ENCODE measurements around the gene PPIL6. TPM values are rescaled to one million over a fixed set of nuclear protein-coding genes. Genes with fewer than 3 reads are reported as not detected.

Gene PPIL6
- total RNA-seq, 2 experiments from 2014 or later: 0.17 to 0.22 TPM

DNA sequence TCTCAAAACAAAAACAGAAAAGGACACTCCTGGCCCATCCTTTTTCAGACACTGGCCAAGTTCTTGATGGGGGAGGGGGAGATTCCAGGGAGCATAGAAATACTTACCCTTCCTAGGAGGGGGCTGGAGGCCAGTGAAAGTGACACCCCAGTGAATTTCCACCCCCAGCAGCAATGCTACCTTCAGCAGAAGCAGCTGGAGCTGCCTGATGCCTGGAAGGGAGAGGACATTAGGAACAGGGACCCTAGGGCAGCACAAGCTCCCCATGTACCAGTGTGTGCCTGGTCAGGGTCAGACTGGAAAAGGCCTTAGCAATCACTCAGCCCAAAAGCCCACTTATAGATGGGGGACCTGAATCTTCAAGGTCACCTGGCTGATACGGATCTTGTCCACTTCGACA lies 12.7 kb upstream of the PPIL6 start:
- no peak for DNase-seq
- H3K4me1 Mint-ChIP-seq: peaks cover 72% of the 10 kb centered on the region
- CTCF ChIA-PET: interaction anchor here (0.6 to 11.8 kb wide), 4 partner anchors 9 to 253 kb away, joined by 3 to 81 read pairs (median 4); partner anchors contain the start of genes PPIL6 and SMPD2
- peaks cover 42% of the 10 kb centered on the region for H3K36me3 Mint-ChIP-seq (ENCODE audit: low read depth)
- peak overlapping the region; percentile 89 for H3K4me3 Mint-ChIP-seq
- peaks cover 3% of the 10 kb centered on the region for H3K9me3 Mint-ChIP-seq
- POLR2A ChIA-PET: interaction anchor here (2.1 kb wide), 1 partner anchor 29 kb away, joined by 7 read pairs; the partner anchor contains the start of gene ZBTB24
- H3K27ac Mint-ChIP-seq: peak overlapping the region; percentile 46
- no peaks in the 10 kb centered on the region for H3K27me3 Mint-ChIP-seq

DNA sequence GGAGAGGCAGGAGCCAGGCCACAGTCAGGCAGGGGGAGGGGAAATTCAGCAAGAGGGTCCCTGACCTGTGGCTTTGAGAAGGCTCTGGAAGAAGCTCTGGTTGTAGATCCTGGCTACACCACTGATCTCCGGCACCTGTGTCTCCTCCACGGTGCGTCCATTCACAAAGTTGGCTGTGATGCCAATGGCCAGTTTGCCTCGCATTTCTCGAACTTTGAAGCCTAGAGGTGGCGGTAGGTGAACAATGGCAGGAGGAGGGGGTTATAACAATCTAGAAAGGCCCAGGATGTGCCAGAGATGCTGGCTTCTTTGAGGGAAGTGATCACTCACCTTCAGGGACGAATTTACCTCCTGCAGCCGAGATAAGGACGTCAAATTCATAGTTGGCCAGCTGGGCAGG lies 11.8 kb upstream of the PPIL6 start:
- DNase-seq: no peak
- Mint-ChIP-seq H3K36me3 (ENCODE audit: low read depth) (peaks cover 38% of the 10 kb centered on the region), H3K4me1 (peaks cover 66% of the 10 kb centered on the region), H3K27me3 (no peaks in the 10 kb centered on the region), H3K9me3 (peaks cover 3% of the 10 kb centered on the region), H3K27ac (peak overlapping the region; percentile 79), H3K4me3 (no peak overlapping the region)
- POLR2A ChIA-PET: interaction anchor here (0.7 kb wide), 1 partner anchor 112 kb away, joined by 3 read pairs; no protein-coding TSS in a partner anchor
- CTCF ChIA-PET: interaction anchor here (11.8 kb wide), 1 partner anchor 8 kb away, joined by 81 read pairs; the partner anchor contains the start of genes PPIL6 and SMPD2

GRCh38 chr6:109451376-109451775 lies 10.9 kb upstream of the PPIL6 start:
- ChIA-PET CTCF (interaction anchor here (1.4 to 11.8 kb wide), 2 partner anchors 7 to 29 kb away, joined by 3 to 81 read pairs; partner anchors contain the start of genes PPIL6 and SMPD2), POLR2A (no interaction called here)
- Mint-ChIP-seq H3K9me3 (peaks cover 3% of the 10 kb centered on the region), H3K27ac (no peak overlapping the region), H3K4me1 (peaks cover 58% of the 10 kb centered on the region), H3K27me3 (no peaks in the 10 kb centered on the region), H3K36me3 (ENCODE audit: low read depth) (peaks cover 40% of the 10 kb centered on the region), H3K4me3 (no peak overlapping the region)
- no peak for DNase-seq

DNA sequence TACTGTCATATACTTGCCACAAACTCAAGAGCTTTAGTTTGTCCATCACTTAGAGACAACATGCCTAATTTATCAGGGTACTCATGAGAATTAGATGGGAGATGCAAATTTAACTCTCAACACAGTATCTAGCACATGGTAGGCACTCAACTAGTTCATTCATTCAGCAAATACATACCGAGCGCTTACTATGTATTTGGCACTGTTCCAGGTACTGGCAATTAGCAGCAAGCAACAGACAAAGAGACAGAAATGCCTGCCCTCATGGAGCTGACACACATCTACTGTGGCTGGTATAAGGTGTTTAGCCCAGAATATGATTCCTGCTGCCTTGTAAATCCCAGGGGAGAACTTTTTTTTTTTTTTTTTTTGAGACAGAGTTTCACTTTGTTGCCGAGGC lies 10.4 kb upstream of the PPIL6 start:
- H3K4me3 Mint-ChIP-seq: no peak overlapping the region
- H3K4me1 Mint-ChIP-seq: peaks cover 56% of the 10 kb centered on the region
- CTCF ChIA-PET: interaction anchor here (0.7 to 11.8 kb wide), 5 partner anchors 6 to 371 kb away, joined by 3 to 81 read pairs (median 3); partner anchors contain the start of genes PPIL6 and SMPD2
- DNase-seq: no peak
- H3K27me3 Mint-ChIP-seq: no peaks in the 10 kb centered on the region
- H3K9me3 Mint-ChIP-seq: peaks cover 3% of the 10 kb centered on the region
- POLR2A ChIA-PET: no interaction called here
- no peak overlapping the region for H3K27ac Mint-ChIP-seq
- peaks cover 44% of the 10 kb centered on the region for H3K36me3 Mint-ChIP-seq (ENCODE audit: low read depth)

GRCh38 chr6:109449795-109450673 lies 9.6 kb upstream of the PPIL6 start:
- Mint-ChIP-seq H3K27me3 (no peaks in the 10 kb centered on the region), H3K4me3 (peak overlapping the region; percentile 8), H3K36me3 (ENCODE audit: low read depth) (peaks cover 52% of the 10 kb centered on the region), H3K9me3 (peaks cover 3% of the 10 kb centered on the region), H3K4me1 (peaks cover 56% of the 10 kb centered on the region), H3K27ac (peak overlapping the region; percentile 68)
- ChIA-PET CTCF (interaction anchor here (0.6 to 11.8 kb wide), 6 partner anchors 5 to 517 kb away, joined by 3 to 81 read pairs (median 3); partner anchors contain the start of genes PPIL6 and SMPD2), POLR2A (no interaction called here)
- DNase-seq: peak; percentile 55

DNA sequence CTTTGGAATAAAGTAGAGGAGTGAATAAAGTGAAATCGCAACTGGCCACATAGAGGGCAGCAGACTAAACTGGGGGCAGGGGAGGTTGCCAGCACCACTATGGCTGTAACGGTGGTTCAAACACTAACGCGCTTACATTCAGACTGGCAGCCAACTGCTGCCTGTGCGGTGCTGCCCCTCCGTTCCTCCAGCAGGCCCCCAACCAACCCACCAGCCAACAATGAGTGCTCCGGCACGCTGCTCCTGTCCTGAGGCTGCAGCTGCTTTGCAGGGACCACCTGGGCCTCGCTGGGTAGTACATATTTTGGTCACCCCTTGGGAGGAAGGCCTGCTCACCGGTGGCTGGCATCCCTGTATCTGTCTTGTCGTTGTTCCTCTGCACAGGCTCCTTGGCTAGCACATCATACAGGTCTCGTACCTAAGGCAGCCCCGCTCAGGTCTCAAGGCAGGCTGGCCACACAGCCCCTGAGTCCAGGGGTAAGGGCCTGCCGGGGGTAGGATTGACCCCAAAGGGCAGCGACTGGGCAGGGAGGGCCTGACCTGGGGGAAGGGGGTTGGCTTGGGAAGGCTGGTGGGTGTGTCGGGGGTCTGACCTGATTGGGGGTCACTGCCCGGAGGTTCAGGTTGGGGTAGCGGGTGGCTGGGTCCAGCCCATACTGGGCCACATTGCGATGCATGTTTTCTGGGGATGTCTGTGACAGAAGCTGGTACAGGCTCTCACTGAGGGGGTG lies 8.8 kb upstream of the PPIL6 start:
- CTCF ChIA-PET: interaction anchor here (0.5 to 11.8 kb wide), 5 partner anchors 5 to 517 kb away, joined by 3 to 81 read pairs (median 3); partner anchors contain the start of genes MICAL1, PPIL6 and SMPD2

DNA sequence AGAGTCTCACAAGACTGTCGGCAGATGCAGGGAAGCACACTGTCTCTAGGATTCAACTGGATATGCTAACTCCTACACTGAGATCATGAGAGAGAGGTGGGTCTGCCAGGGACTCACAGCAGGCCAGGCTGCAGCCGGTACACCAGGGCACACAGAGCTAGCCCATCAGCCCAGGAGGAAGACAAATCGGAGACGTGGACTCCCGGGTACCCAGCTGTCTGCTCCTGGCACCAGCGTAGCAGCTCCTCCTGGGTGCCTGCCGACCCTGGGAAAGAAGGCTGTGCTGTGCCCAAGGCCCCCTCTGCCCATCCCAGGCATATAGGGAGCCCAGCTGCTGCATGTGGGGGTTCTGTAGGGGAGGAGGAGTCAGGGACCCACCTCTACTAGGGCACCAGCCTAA lies 8.2 kb upstream of the PPIL6 start:
- ChIA-PET POLR2A (no interaction called here), CTCF (interaction anchor here (0.5 to 9.1 kb wide), 6 partner anchors 7 to 1510 kb away, joined by 3 to 81 read pairs (median 3); partner anchors contain the start of genes GTF3C6 and MICAL1)

More for the DNA sequence above, 8.8 kb upstream of the PPIL6 start:
- POLR2A ChIA-PET: no interaction called here
- no peak for DNase-seq
- Mint-ChIP-seq H3K9me3 (peaks cover 3% of the 10 kb centered on the region), H3K4me3 (peak overlapping the region; percentile 8), H3K27me3 (no peaks in the 10 kb centered on the region), H3K4me1 (peaks cover 51% of the 10 kb centered on the region), H3K36me3 (ENCODE audit: low read depth) (peaks cover 49% of the 10 kb centered on the region), H3K27ac (peak overlapping the region; percentile 68)

GRCh38 chr6:109447878-109448555 lies 7.6 kb upstream of the PPIL6 start:
- Mint-ChIP-seq H3K27ac (peak overlapping the region; percentile 72), H3K27me3 (no peaks in the 10 kb centered on the region), H3K4me3 (no peak overlapping the region), H3K4me1 (peaks cover 44% of the 10 kb centered on the region), H3K9me3 (peaks cover 3% of the 10 kb centered on the region), H3K36me3 (ENCODE audit: low read depth) (peaks cover 52% of the 10 kb centered on the region)
- CTCF ChIA-PET: interaction anchor here (0.5 to 9.1 kb wide), 8 partner anchors 7 to 1510 kb away, joined by 3 to 81 read pairs (median 3); partner anchors contain the start of genes GTF3C6 and MICAL1
- DNase-seq: no peak
- POLR2A ChIA-PET: no interaction called here

More for the DNA sequence above, 8.2 kb upstream of the PPIL6 start:
- H3K27me3 Mint-ChIP-seq: no peaks in the 10 kb centered on the region
- H3K27ac Mint-ChIP-seq: peak overlapping the region; percentile 57
- DNase-seq: no peak
- no peak overlapping the region for H3K4me3 Mint-ChIP-seq
- peaks cover 46% of the 10 kb centered on the region for H3K36me3 Mint-ChIP-seq (ENCODE audit: low read depth)
- H3K9me3 Mint-ChIP-seq: peaks cover 3% of the 10 kb centered on the region
- peaks cover 45% of the 10 kb centered on the region for H3K4me1 Mint-ChIP-seq

- H3K4me1 Mint-ChIP-seq: peaks cover 45% of the 10 kb centered on the region
- H3K36me3 Mint-ChIP-seq (ENCODE audit: low read depth): peaks cover 54% of the 10 kb centered on the region
- peaks cover 3% of the 10 kb centered on the region for H3K9me3 Mint-ChIP-seq
- H3K27ac Mint-ChIP-seq: no peak overlapping the region
- CTCF ChIA-PET: interaction anchor here (0.6 to 9.1 kb wide), 5 partner anchors 8 to 33 kb away, joined by 3 to 81 read pairs (median 3); partner anchors contain the start of gene MICAL1
- no peaks in the 10 kb centered on the region for H3K27me3 Mint-ChIP-seq
- POLR2A ChIA-PET: no interaction called here
- H3K4me3 Mint-ChIP-seq: no peak overlapping the region
- no peak for DNase-seq
Measured at GRCh38 chr6:109447087-109447486, 6.7 kb upstream of the PPIL6 start.

DNA sequence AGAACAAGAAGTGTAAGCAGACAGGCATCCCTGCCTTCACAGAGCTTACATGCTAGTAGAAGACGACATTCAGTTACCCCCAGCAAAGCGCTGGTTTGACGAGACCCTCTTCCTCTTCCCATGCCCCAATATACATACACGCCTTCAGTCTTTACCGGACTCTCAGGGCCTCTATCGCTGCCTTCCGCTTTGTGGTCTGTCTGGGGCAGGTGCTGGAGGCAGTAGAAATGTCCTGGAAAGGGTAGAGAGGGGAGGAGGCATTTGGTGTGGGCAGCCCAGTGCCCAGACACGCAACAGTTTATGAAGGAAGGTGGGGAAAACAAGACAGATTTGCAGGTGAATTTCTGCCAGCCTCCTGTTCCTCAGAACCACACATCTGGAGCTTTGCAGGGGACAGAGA lies 6.1 kb upstream of the PPIL6 start:
- H3K36me3 Mint-ChIP-seq (ENCODE audit: low read depth): peaks cover 51% of the 10 kb centered on the region
- no peak for DNase-seq
- H3K27me3 Mint-ChIP-seq: no peaks in the 10 kb centered on the region
- H3K4me1 Mint-ChIP-seq: peaks cover 47% of the 10 kb centered on the region
- POLR2A ChIA-PET: no interaction called here
- H3K9me3 Mint-ChIP-seq: peaks cover 3% of the 10 kb centered on the region
- H3K4me3 Mint-ChIP-seq: no peak overlapping the region
- CTCF ChIA-PET: interaction anchor here (0.6 to 9.1 kb wide), 2 partner anchors 9 to 21 kb away, joined by 3 to 81 read pairs; partner anchors contain the start of gene MICAL1
- peak overlapping the region; percentile 46 for H3K27ac Mint-ChIP-seq

DNA sequence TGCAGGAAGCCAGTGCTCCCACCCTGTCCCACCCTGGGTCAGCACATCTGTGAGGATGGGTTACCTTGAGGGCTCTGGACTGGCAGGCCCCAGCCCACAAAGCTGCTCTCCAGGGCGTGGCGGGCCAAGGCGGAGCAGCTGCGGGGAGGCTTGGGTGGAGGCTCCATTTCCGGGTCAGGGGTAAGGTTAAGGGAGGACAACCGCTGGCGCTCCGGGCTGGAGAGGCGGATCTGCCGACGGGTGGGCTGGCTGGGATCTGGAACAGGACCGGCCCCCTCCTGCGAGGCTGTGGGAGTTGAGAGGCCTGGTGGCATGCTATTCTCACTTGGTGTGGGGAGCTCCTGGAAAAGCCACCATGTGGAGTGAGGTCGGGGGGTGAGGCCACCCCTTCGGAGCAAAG lies 5.6 kb upstream of the PPIL6 start:
- CTCF ChIA-PET: interaction anchor here (1.3 to 9.1 kb wide), 3 partner anchors 9 to 63 kb away, joined by 3 to 81 read pairs (median 6); partner anchors contain the start of genes CD164 and MICAL1
- POLR2A ChIA-PET: no interaction called here
- Mint-ChIP-seq H3K4me1 (peaks cover 51% of the 10 kb centered on the region), H3K27ac (peak overlapping the region; percentile 46), H3K36me3 (ENCODE audit: low read depth) (peaks cover 52% of the 10 kb centered on the region), H3K27me3 (no peaks in the 10 kb centered on the region), H3K9me3 (peaks cover 3% of the 10 kb centered on the region), H3K4me3 (no peak overlapping the region)
- no peak for DNase-seq

DNA sequence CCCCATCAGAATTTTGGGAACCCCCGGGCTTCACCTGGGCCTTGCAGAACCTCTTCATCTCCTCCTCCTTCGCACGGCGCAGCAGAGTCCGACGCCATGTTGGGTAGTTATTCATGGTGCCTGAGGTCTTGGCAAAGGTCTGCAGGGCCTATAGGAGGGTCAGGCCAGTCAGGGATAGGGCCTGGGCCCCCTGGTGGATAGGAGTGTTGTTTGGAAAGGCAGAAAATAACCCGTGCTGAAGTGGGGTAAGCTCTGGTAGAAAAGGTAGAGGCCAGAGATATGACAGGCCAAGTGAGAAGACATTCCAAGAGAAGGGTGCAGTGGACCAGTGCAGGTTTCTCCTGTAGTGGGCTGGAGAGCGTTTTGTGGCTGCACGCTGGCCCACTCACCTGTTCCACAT lies 5.0 kb upstream of the PPIL6 start:
- no peak for DNase-seq
- peaks cover 45% of the 10 kb centered on the region for H3K4me1 Mint-ChIP-seq
- H3K36me3 Mint-ChIP-seq (ENCODE audit: low read depth): peaks cover 48% of the 10 kb centered on the region
- H3K4me3 Mint-ChIP-seq: no peak overlapping the region
- POLR2A ChIA-PET: interaction anchor here (0.6 kb wide), 1 partner anchor 37 kb away, joined by 3 read pairs; no protein-coding TSS in a partner anchor
- CTCF ChIA-PET: interaction anchor here (1.3 to 9.1 kb wide), 3 partner anchors 9 to 62 kb away, joined by 3 to 81 read pairs (median 6); partner anchors contain the start of genes CD164 and MICAL1
- no peaks in the 10 kb centered on the region for H3K27me3 Mint-ChIP-seq
- no peak overlapping the region for H3K27ac Mint-ChIP-seq
- no peaks in the 10 kb centered on the region for H3K9me3 Mint-ChIP-seq

All from activated CD4-positive, alpha-beta T cell treated with anti-CD3 and anti-CD28 coated beads, Interleukin-2, amount 10 ng/mL, durations not matched to agents 7 days and 5 days (primary cell).